Sigmoid colon (tissue), 3 donors: Measurements from ENCODE around the gene TENM3.

Experiments used
- CTCF ChIP-seq, 4 experiments: fragments of 450-650 bp in 3 of 4; fragments of 200-600 bp in 1 of 4; IDR thresholded peaks; one replicate each; pipeline ENCODE4 v1.5.1; 2016 to 2019; ENCODE audit warnings: antibody characterized with exemption in 4 of 4, mild to moderate bottlenecking in 3 of 4, moderate library complexity in 2 of 4
- POLR2A ChIP-seq, 2 donors: fragments of 450-650 bp; IDR thresholded peaks; one replicate each; pipeline ENCODE4 v1.6.1; 2016; ENCODE audit warnings: antibody characterized with exemption in 2 of 2, mild to moderate bottlenecking in 2 of 2, moderate library complexity in 2 of 2

GRCh38 chr4:182238355-182238931, 4.8 kb upstream of the TENM3 start:
- TF ChIP-seq CTCF (IDR thresholded peaks at IDR 0.05) (no peak), POLR2A (IDR thresholded peaks at IDR 0.05) (no peak)
